ENCODE measurements around the gene FNDC5. TPM values are rescaled to one million over a fixed set of nuclear protein-coding genes. Genes with fewer than 3 reads are reported as not detected.

The FNDC5 gene
- total RNA-seq, 1 experiment from 2014 or later: not detected

- DNase-seq (ENCODE audit: low spot score): no peak
Measured at GRCh38 chr1:32897082-32898049, 26.7 kb upstream of the FNDC5 start.

DNA sequence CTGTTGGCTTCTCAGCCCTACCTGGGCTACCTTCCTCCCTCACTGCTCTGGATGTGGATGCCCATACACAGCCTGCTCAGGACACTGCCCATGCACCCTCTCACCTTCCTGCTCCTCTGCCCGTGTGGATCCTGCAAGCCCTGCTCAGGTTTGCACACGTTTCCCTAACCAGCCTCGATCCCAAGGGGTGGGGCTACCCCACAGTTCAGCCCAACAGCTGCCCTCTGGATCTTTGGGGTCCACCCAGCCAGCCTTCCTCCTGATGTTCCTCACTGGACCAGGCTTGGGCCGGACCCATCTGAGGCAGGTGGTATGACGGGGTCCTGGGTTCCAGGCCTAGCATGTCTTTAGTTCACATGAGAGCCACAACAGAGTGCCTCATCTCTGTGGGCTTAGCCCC, 25.7 kb upstream of the FNDC5 start:
- DNase-seq (ENCODE audit: low spot score): no peak

- DNase-seq (ENCODE audit: low spot score): no peak
Measured at GRCh38 chr1:32895325-32896215, 24.9 kb upstream of the FNDC5 start.

GRCh38 chr1:32894681-32895080, 24.0 kb upstream of the FNDC5 start:
- no peak for DNase-seq (ENCODE audit: low spot score)

DNA sequence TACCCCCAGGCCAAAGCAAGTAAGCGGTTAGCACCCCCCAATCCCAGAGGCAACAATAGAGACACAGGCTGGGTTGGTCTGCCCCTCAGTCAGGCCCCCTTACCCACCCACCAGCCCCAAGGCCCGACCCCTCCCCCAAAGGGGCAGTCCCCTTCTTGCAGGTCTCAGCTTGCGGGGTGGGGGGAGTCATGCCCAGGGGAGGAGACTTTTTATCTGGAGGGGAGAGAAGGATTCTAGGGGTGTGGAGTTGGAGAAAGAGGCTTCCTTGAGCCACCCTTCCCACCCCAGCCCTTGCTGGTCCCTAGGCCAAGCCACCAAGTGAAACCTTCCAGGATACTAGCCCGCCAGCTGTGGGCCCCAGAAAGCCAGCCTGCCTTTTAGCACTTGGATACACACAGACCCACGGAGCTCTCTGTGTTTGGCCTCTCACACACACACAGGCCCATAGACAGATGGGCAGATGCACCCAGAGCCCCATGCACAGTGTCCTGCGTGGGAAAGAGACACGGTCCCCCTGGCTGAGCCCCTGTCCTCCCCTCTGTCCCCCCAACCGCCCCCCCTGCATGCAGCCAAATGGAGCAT, 23.4 kb upstream of the FNDC5 start:
- DNase-seq (ENCODE audit: low spot score): no peak

DNA sequence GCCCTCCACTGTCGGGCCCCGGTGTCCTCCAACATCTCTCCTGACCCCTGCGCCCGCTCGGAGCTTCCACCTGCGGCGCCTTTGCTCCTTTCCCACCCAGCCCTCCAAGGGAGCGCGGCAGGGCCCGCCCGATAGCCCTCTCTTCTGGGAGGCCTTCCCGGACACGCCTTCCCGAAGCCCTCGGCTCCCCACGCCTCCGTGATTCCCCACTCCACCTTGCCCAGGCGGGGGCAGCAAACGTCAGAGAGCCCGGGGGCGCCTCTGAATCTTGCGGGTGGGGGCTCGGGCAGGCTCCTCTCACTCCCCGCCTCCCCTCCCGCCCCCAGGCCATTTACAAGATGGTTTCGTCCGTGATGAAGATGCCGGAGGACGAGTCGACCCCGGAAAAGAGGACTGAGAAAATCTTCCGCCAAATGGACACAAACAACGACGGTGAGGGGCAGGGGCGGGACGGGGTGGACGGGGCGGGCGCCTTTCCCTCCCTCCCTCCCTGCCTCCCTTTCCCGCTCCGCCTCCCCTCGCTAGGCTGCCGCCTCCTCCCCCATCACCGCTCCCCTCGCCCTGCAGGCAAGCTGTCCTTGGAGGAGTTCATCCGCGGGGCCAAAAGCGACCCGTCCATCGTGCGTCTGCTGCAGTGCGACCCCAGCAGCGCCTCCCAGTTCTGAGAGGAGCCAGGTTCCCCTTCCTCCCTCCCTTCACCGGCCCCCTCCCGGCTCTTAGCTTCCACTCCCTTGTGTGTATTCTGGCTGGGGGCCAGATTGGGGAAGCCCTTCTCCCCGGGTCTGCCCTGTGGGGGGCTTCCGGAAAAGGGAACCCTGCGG, 22.7 kb upstream of the FNDC5 start:
- DNase-seq (ENCODE audit: low spot score): peak; percentile 72

DNA sequence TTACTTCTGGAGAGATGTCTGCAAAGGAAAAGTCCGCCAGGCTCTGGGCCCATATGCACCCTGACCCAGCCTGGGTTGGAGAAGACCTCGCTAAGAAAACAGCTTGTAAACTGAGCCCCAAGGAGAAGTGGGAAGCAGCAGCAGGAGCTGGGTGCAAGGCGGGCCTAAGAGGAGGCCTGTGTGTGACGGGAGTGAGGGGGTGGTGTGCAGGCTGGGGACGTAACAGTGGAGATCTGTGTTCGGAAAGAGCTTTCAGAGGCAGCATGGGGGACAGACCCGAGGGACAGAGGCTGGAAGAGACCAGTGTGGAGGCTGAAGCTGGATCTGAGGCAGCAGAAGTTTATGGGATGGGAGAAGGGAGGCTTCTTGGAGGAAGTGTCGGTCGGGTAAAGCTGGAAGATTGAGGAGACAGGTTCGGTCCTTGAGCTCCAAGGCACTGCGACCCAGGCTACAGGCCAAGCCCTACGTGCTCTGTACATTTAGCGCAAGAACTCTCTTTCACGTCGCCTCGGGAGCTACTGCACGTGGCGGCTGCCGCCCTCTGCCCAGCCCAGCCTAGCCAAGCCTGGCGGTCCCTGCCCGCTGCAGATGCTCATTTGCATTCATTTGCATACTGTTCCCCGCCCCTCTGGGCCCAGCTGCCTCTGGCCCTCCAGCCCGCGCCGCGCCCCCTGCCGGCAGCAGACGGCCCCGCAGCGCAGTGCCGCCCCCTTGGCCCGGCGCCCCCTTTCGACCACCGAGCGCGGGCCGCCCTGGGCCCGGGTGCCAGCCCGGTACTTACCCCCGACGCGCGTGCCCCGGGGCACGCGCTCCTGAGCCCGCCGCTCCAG, 21.9 kb upstream of the FNDC5 start:
- peak; percentile 60 for DNase-seq (ENCODE audit: low spot score)

DNA sequence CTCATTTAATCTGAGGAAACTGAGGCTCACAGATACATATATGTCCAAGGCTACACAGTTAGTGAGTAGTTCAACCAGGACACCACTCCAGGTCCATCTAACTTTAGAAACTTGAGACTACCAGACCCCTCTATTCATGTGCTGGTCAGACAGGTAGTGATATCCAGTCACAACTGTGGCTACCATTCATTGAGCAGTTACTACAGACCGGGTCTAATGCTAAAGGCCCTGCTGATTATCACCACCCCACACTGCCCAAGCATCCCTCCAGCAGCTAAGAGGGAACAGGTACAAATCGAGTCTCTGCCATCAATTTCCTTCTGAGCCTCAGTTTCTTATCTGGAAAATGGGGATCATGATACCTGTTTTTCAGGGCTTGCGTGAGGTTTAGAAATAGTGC, 20.9 kb upstream of the FNDC5 start:
- DNase-seq (ENCODE audit: low spot score): no peak

GRCh38 chr1:32891241-32891570, 20.5 kb upstream of the FNDC5 start:
- DNase-seq (ENCODE audit: low spot score): no peak

DNA sequence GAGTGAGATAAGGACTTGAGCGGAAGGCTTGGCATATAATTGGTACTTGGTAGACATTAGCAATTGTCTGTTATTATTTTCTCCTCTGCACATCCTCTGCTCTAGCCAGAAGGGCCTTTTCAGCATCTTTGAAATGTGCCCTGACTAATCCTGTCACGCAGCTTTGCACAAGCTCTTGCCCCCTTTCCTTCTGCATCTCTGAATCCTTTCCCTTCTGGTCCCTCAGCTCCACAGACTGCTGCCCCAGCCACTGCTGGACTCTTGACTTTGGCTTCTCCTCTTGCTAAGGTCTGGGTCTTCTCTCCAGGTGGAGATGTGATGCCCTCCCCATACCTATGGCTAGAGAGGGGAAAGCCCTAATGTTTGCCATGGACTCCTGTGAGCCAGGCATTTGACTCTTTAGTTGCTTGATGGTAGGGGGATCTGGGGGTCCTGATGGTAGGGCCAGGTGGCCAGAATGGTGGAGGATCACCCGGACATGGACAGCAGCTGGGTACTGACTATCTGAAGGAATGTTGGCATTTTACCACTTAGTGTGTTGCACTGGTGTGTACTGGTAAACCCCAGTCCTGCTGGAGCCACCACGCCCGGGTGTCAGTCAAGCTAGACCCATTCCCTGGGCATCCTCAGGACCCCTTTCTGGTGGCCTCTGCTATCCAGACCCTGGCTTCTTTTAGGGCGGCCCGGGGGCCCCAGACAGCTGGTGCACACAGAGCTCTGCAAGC, 20.0 kb upstream of the FNDC5 start:
- no peak for DNase-seq (ENCODE audit: low spot score)

- DNase-seq (ENCODE audit: low spot score): no peak
Measured at GRCh38 chr1:32889731-32890278, 19.1 kb upstream of the FNDC5 start.

DNA sequence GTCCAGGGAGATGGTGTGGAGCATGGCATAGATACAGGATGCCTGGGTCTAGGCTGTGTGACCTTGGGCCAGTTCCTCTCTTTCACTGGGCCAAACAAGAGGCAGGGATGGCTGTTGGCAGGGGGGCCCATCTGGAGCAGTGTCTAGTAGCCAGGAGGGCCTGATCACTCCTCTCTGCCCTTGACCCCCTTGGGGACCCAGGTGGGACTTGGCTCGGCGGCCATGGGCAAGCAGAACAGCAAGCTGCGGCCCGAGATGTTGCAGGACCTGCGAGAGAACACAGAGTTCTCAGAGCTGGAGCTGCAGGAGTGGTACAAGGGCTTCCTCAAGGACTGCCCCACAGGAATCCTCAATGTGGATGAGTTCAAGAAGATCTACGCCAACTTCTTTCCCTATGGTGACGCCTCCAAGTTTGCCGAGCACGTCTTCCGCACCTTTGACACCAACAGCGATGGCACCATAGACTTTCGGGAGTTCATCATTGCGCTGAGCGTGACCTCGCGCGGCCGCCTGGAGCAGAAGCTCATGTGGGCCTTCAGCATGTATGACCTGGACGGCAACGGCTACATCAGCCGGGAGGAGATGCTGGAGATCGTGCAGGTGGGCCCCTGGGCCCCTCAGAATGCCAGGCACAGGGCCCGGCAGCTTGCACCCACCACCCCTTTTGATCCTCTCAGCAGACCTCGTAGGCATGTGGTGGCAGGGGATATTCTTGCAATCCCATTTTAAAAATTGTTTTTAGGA, 18.1 kb upstream of the FNDC5 start:
- DNase-seq (ENCODE audit: low spot score): no peak

DNA sequence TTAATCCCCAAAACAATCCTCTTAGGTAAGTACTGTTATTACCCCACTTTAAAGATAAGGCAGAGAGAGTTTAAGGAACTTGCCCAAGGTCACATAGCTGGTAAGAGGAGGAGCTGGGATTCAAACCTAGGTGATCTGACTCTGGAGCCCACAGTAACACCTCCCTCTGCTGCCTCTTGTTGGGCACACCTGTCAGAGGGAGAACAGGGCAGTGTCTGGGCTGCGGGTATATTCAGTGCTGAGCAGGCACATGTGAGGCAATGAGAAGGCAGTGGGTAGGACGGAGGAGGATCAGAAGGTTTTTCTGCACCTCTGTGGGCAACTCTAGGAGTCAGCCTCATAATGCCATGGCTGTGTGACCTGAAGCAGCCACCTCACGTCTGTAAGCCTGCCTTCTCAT, 17.4 kb upstream of the FNDC5 start:
- DNase-seq (ENCODE audit: low spot score): no peak

GRCh38 chr1:32887623-32888022, 16.9 kb upstream of the FNDC5 start:
- DNase-seq (ENCODE audit: low spot score): no peak

DNA sequence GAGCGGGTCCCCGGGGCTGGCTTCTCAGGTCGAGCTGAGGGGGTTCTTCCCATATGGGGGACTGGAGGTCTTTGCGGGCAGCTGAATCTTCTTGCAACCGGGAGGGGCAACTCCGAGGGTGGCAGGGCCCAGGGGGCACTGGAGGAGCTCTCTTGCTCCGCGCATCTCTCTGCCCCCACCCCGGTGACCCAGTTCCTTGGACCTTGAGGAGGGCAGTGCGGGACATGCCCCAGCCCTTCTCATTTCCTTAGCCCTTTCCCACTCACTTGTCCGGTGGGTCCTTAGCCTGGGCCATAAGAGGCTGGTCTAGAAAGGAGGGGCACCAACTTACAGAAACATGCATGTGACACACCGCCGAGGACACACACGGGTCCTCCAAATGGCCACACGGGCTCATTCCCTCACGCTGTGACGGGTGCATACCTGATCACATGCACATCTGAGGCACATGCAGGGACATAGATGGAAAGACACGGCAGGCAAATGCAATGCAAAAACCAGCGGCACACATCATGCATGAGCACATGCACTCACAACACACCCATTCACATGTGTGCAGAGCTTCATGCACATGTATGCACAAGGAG, 16.2 kb upstream of the FNDC5 start:
- DNase-seq (ENCODE audit: low spot score): no peak

DNA sequence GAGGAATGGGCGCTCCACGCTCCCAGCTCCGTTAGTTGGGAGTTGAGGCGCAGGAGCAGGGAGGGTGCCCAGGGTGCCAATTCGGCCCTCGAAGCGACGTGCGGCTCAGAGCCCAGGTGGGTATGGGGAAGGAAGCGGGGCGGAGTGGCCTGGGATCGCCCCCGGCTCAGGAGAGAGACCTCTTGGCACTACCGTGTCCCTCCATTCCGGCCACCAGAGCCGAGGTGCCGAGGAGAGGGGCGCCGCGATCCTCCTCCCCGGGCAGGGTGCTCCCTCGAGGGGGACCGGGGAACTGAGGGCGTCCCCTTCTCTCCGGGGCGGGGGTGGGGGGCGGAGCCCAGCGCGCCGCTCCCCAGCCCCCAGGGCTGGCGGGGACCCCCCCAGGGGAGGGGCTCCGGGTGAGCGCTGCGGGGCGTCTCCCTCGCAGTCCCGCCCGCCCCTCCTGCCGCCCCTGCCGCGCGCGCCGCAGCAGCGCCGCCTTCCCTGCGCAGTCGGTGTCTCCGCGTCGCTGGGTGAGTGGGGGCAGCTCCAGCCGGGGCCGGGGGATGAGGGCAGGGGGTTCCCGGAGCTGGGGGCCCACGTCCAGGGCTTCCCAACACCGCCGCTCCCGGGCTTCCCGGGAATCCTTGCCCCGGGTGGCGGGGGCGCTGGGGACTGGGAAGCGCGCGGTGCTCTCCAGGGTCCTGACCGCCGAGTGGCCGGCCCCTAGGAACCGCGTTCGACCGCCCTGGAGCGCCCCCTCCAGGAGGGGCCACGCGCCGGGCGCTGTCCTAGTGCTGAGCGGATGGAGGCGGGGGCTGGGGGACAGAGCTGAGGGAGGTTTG, 15.5 kb upstream of the FNDC5 start, which contains the start of gene HPCA:
Gene HPCA, plus strand, starts transcription at position 488 of the 824 bp plus-strand sequence. CDS start 2,408 bp downstream, outside the sequence.
- DNase-seq (ENCODE audit: low spot score): no peak

DNA sequence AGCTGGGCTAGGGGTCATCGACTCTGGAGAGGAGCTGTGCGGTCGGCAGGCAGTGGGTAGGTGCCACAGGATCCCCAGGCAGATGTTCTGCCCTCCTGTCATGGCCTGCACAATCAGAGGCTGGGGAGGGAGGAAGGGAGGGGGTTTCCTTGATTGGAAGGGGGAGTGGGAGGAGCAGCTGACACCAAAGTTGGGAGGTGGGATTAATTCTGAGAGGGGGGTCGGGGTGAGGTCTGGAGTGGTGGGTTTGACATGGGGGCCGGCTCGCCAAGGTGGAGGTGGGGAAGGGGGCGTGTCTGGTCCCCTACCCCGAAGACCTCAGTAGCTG, 14.9 kb upstream of the FNDC5 start:
- DNase-seq (ENCODE audit: low spot score): no peak
